Measurements from ENCODE around the gene MEX3C. TPM values are rescaled to one million over a fixed set of nuclear protein-coding genes. Genes with fewer than 3 reads are reported as not detected.

The MEX3C gene
- total and polyA plus RNA-seq, 2 of the 4 experiments (the other 2 are of a cell fraction) = 26.0 to 50.9 TPM

- intact Hi-C loops (cut with micrococcal nuclease) = no loop called here
- WGBS, 2 experiments (ENCODE audit: extremely low coverage in 2 of 2, insufficient read length in 1 of 2) = 40% methylated on average over 1 of the region's 1 CpG; no CpG with 5 or more reads in 1 of the 2 experiments
- Histone ChIP-seq H3K27me3 (ENCODE audit: control insufficient read depth, insufficient read depth, low read length) (no peaks in the 10 kb centered on the region), H3K36me3 (ENCODE audit: control insufficient read depth, insufficient read depth, low read length) (peaks cover 1% of the 10 kb centered on the region), H3K4me3 (ENCODE audit: insufficient read depth, low read depth, low read length) (no peak overlapping the region), H4K91ac (ENCODE audit: insufficient read depth, low read depth, low read length) (no peak overlapping the region), H3K27ac (ENCODE audit: insufficient read depth, low read length) (no peak overlapping the region), H2AK5ac (ENCODE audit: low read depth, low read length) (no peak overlapping the region), H3K56ac (ENCODE audit: extremely low read depth, insufficient read depth, low read length) (no peak overlapping the region), H2AFZ (replicated peaks; ENCODE audit: low read length, poor library complexity) (no peak overlapping the region), H4K8ac (ENCODE audit: low read depth in 2 of 2, low read length in 2 of 2) (no peak overlapping the region), H2BK5ac (ENCODE audit: low read depth, low read length, poor library complexity, severe bottlenecking) (no peak overlapping the region), H4K20me1 (ENCODE audit: insufficient read depth, low read length) (peaks cover 81% of the 10 kb centered on the region), H2AK9ac (replicated peaks; ENCODE audit: low read depth, low read length, poor library complexity) (no peak overlapping the region), H2BK120ac (ENCODE audit: low read depth, low read length) (no peak overlapping the region), H3K14ac (replicated peaks; ENCODE audit: low read depth, low read length) (no peak overlapping the region; the same call in 1 of the 2 replicates), H3K9me1 (ENCODE audit: insufficient read depth, low read length) (peaks cover 17% of the 10 kb centered on the region), H3K4me1 (ENCODE audit: control insufficient read depth, insufficient read depth, low read length) (peaks cover 4% of the 10 kb centered on the region), H3K9ac (ENCODE audit: low read depth, low read length) (no peak overlapping the region), H3K79me1 (ENCODE audit: low read depth in 1 of 2, low read length in 2 of 2) (peaks cover 7 to 56% of the 10 kb centered on the region in 2 experiments; a peak in 3 of 4 replicates), H3K23ac (ENCODE audit: low read depth, low read length) (peak overlapping the region; percentile 74), H2BK15ac (ENCODE audit: low read depth, low read length) (no peak overlapping the region), H4K5ac (ENCODE audit: low read depth, low read length) (no peak overlapping the region), H3K18ac (ENCODE audit: low read depth, low read length) (no peak overlapping the region), H3K4me2 (ENCODE audit: low read depth, low read length) (no peak overlapping the region), H2BK20ac (ENCODE audit: low read depth, low read length) (no peak overlapping the region), H3K4ac (ENCODE audit: low read depth, low read length) (no peak overlapping the region), H3K9me3 (ENCODE audit: control insufficient read depth, insufficient read depth, low read length) (no peaks in the 10 kb centered on the region)
- dilution Hi-C loops (cut with HindIII; ENCODE audit: low sequenced_read_pairs, unreplicated experiment) = no loop called here
- CTCF ChIA-PET = no interaction called here
- DNase-seq (peak; percentile 28), ATAC-seq (ENCODE audit: low read depth) (no peak)
- BruUV-seq (replicated peaks) = no TSS peak
- no peak for TF ChIP-seq CTCF (conservative IDR thresholded peaks at IDR 0.05; ENCODE audit: low read depth, low read length)
- TF ChIP-seq MAFK (IDR thresholded peaks at IDR 0.05; ENCODE audit: low read depth, low read length) = no peak
- no peak for TF ChIP-seq RAD21 (IDR thresholded peaks at IDR 0.05; ENCODE audit: low read length)
- POLR2A ChIA-PET (ENCODE audit: unreplicated experiment) = no interaction called here
- in situ Hi-C loops (cut with MboI; ENCODE audit: low sequenced_read_pairs) = no loop called here
Observed at GRCh38 chr18:51185075-51185474, 12.4 kb downstream of the MEX3C start.
